HG03196 (cell line): ENCODE measurements around the gene SLC25A19.
"Not testable (repeated sequence)": the region's sequence is repeated elsewhere in the genome, so short reads cannot be mapped to it uniquely, and the experiment has no call there.

ENCODE experiments used
- ATAC-seq: cut with Tn5 transposase; IDR thresholded peaks from one replicate; pipeline ENCODE4 v1.9.1; 2021; ENCODE audit not compliant: unreplicated experiment

The SLC25A19 gene

DNA sequence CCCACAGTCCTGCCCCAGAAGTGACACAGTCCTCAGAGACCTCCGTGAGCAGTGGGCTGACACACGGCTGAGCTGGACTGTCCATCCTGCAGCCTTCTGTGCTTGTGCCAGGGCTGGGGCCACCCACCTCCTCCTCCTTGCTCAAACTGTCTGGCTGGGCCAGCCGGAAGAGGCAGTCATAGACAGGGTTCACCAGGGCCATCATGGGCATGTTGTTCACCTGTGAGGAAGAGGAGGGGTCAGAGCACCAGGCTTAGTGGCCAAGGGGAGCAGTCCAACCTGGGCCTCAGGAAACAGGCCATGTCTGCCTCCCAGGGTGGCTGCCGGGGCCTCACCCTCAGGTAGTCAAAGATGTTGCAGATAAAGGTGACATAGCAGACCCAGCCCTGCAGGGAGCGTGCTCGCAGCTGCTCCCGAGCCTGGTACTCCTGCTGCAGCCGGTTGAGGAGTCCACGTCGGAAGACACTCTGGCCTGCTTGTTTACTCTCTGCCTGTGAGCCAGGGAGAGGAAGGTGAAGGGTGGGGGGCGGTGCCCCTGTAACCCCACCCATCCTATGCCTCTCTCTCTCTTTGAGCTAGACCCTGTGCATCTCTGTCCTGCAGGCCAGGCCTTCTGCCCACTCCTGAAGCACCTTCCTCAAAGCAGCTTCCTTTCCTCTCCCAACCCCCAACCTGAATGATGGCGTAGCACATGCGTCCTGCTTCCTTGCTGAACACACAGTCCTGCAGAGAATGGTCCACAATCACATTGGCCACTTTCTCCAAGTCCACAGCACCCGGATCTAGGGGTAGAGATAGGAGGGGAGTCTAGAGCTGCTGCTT is 21.6 kb downstream of the SLC25A19 start:
- ATAC-seq = no peak

DNA sequence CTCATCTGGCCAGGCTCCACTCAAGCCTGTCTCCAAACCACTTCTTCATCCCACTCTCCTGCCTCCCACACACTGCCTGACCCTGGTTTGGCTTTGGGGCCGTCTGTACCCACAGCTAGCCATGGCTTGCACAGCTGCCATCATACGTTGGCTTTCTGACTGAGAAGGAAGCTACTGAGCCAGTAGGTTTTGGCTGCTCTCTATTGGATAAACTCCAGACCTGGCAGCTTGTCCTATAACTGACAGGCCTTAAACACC is 22.2 kb downstream of the SLC25A19 start:
- ATAC-seq = no peak

DNA sequence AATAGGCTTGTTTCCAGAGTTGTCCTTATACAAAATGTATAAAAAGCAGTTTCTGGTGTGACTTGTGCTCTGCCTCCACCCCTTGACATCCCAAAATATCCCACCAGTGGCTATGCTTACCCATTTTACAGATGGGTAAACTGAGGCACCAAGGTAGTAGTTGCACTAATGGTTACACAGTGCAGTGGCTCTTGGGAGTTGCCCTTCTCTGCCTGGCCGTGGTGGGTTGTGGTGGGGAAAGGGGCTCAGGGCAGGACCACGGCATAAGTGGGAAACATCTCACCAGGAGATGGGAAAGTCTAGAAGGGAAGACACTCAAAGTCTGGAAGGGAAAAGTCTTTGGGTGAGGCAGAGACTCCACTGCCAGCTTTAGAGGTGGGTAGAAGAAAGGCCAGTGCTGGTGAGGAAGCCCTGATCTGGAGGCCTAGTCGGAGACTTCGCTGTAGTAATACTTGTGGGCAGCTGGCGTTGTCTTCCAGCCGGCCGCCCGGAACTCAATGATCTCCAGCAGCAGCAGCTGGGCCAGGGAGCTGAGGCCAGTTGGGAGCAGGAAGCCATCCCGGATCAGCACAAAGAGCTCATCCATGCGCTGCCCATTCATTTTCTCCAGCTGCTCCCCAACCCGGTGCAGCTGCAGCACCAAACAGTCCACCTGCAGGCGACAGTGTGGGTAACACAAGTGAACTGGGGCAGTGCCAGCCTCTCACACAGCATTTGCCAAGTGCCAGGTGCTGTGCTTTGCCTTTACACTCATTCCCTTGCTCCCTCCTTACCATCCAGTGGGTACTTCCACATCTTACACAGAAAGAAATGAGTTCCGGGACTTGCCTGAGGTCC is 22.7 kb downstream of the SLC25A19 start:
- no peak for ATAC-seq

DNA sequence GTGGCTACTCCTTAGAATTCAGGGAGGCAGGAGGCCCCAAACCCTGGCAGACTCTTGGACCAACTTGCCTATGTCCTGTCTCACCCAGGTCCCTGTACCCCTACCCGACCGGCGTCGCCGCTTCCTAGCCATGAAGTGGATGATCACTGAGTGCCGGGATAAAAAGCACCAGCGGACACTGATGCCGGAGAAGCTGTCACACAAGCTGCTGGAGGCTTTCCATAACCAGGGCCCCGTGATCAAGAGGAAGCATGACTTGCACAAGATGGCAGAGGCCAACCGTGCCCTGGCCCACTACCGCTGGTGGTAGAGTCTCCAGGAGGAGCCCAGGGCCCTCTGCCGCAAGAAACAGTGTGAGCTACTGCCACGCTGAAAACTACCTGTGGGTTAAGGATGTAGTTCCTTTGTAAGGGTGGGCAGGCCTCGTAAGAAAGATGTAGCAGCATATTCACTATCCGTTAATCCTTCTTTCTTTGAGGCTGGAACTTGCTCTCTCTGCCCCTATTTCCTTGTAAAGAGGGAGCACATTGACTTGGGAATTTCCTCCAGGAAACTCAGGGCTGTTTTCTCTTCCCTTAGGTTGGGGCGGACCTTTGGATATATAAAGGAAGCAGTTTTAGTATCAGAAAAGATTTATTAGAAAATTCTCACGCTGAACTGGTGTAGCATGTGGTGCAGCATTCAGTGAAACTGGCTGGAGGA is 23.5 kb downstream of the SLC25A19 start:
- no peak for ATAC-seq

DNA sequence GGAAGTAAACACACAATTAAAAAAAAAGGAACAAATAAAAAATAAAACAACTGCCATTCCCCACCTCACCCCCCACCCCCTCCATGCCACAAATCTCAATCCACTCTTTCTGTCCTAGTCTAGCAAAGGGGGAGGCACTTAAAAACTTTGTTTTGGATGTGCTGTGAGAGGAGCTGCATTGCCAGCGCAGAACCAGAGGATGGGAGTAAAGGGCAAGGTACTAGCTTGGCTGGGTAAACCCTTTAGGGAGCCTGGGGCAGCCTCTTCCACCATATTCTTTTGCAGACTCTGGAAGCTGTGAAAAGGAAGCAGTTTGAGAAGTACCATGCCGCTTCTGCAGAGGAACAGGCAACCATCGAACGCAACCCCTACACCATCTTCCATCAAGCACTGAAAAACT is 26.2 kb downstream of the SLC25A19 start:
- ATAC-seq = no peak

DNA sequence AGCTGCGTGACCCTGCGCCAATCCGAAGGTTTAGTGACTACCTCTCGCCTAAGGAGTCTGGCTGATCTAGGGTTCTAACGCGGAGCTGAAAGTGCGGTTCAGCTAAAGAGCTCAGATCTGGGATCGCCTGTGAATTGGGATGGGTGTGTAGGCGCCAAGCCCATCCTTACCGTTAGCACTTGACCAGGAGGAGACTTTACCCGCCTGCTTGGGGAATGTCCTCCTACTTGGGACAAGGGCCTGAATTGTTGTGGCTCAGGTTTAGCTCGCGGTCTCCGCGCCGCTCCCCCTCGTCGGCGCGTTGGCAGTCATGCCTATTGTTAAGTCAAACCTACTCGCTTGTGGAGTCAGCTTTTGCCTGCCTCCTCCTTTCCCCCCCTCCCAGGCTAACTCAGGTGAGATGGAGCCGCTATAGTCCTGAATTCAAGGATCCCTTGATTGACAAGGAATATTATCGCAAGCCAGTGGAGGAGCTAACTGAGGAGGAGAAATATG is 27.1 kb downstream of the SLC25A19 start:
- ATAC-seq = no peak

- ATAC-seq = peak; percentile 90
These were observed 27.7 kb downstream of the SLC25A19 start, which contains the start of the genes GGA3 and MRPS7 for GRCh38 chr17:75261336-75262111. GGA3 (minus strand) TSS chr17:75261606; CDS start chr17:75261587, 19 bp downstream. MRPS7 (plus strand) TSS chr17:75261879; CDS start chr17:75261901, 22 bp downstream.

DNA sequence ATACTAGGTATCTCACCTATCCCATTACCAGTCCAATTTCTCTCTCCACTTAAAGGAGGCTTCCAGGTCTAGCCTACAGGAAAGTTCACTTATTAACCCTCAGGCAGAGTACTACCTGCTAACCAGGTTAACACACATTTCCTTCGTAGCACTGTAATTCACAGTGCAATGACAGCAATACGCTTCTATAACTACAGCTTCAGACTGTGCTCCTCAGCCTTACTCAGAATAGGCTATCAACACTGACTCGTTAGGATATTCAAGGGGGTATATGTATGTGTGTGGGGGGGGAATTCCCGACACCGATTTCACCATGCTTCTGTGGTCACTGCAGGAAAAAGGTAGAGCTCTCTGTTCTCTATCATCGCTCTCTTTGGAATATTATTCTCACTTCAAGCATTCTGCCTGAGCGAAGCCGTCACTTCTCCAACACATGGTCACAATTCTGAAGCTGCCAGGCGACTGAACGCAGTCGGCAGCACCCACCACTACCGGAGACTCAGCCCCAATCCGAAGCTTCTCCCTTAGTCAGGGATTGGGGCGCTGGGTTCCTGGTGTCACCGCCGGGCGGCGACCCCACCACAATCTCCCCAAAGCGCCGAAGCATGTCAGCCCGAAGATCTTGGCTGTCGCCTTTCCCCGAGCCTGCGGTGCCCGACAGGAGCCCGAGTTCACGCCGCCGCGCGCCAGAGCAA is 28.4 kb downstream of the SLC25A19 start:
- ATAC-seq = peak; percentile 25

DNA sequence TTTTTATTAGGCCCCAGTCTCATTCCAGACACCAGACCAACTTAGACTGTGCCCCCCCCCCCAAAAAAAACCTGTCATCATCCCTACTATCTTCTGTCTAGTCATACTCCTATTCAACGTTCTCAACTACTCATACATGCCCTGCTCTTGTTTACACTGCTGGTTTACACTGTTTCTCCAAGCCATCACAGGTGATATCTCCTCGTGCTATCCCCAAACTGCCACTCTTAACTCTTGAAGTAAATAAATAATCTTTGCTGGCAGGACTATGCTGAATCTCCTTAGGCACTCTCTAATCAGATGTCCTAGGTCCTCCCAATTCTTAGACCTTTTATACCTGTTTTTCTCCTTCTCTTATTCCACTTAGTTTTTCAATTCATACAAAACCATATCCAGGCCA is 32.0 kb downstream of the SLC25A19 start:
- ATAC-seq = not testable (repeated sequence)

DNA sequence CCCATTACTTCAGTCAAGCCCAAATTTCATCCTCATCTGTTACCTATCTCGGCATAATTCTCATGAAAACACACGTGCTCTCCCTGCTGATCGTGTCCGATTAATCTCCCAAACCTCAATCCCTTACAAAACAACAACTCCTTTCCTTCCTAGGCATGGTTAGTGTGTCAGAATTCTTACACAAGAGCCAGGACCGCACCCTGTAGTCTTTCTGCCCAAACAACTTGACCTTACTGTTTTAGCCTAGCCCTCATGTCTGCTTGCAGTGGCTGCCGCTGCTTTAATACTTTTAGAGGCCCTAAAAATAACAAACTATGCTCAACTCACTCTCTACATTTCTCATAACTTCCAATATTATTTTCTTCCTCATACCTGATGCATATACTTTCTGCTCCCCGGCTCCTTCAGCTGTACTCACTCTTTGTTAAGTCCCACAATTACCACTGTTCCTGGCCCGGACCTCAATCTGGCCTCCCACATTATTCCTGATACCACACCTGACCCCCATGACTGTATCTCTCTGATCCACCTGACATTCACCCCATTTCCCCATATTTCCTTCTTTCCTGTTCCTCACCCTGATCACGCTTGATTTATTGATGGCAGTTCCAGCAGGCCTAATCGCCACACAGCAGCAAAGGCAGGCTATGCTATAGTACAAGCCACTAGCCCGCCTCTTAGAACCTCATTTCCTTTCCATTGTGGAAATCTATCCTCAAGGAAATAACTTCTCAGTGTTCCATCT is 33.1 kb downstream of the SLC25A19 start:
- ATAC-seq = not testable (repeated sequence)

- ATAC-seq = no peak
These were observed 37.0 kb downstream of the SLC25A19 start for GRCh38 chr17:75252039-75252816.

DNA sequence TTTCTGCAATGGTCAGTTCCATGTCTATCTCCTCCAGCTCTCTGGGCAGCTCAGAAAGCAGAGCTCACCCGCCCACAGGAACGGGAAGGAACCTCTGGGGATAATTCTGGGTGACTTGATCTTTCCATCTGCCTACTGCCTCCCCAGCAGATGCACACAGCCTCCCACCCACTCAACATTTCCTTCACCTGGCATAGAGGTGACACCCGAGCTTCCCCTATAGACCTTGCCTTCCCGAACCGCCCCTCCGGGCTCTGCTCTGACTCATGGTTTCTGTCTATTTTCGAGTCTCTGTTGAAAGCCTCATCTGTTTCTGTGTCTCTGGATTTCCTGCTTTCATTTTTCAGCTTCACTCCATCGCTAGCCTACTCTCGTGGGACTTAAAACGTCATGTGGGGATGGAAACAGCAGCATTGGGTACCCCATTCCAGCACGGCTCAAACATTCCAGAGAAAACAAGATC is 39.2 kb downstream of the SLC25A19 start:
- peak; percentile 83 for ATAC-seq

DNA sequence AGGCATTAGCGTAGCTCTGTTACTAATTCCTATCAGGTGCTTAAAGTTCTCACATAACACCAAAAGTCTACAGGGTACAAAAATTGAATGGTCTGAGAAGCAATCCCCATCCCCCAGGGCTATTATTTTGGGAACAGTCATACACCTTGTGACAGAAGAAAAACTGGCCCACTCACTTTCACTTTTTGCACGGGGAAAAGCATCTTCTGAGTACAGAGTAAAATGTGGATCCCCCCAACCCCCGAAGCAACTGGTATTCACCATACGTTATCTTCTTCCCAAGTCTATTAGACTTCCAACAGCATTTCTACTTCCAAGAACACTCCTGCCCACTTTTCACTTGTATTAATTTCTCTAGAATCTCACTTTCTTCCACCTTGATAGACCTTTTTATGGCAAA is 39.7 kb downstream of the SLC25A19 start:
- ATAC-seq = no peak

DNA sequence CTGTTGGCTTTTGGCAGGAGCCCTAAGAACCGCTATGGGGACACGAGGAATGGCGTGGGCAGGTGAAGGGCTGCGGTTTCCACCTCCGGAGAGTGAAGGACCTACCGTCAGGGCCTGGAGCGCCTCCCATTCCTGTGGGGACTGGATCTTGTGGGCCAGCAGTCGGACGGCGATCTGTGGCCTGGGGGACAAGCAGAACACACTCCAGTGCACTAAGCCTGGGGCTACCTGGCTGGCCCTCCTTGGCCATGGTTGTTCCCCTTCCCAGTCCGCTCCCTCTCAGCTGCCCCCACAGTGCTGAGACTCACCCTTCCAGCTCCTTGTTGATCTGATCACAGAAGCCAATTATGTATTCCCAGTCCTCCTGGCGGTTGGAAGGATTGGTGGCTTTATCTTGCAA is 42.8 kb downstream of the SLC25A19 start:
- ATAC-seq = no peak

DNA sequence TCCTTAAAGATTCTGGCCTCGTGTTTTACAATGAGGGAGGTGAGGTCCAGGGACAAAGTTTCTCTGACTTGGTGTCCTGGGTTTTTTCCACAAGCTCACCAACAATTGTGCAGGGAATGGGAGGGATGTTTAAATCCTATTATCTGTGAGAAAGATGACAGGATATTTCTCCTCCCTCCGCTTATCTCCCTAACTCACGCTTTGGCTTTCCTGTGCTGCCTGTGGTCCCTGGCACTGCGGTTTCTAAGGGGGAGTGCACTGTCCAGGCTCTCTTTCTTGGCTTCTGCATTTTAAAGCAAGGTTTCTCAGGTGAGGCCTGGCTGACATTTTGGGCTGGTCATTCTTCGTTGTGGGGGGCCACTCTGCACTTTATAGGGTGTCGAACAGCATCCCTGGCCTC is 44.2 kb downstream of the SLC25A19 start:
- no peak for ATAC-seq

- ATAC-seq = no peak
These were observed 44.9 kb downstream of the SLC25A19 start for GRCh38 chr17:75244133-75244866.

DNA sequence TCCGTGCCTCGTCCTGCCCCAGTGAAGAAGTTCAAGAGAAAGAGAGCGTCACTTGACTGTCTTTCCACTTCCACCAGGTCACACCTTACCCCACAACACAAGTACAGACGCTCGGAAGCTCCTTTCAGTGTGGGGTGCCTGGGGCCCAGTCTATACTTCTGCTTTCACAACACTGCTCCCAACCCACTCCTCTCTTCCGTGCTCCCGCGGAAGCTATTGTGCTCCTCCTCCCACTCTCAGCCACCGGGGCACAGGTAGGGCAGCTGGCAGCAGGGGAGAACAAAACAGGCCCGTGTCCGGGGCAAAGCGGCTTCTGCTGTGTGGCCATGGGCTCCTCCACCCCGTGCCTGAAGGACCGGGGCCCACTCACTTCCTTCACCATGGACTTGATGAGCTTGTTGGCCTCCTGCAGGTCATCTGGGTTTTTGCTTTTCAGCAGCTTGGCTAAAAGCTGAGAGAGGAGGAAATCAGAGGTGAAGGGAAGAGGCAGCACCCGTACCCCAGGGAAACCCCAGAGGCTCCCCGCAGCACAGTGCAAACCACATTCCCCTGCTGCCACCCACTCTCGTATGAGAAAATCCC is 46.7 kb downstream of the SLC25A19 start:
- ATAC-seq = no peak
